Hematopoietic multipotent progenitor cell treated with erythropoietin and hydrocortisone succinate and interleukin-3 and kit ligand, for 6 days (in vitro differentiated cells): ENCODE results near the gene HTR3A.
"Not testable (repeated sequence)": the region's sequence is repeated elsewhere in the genome, so short reads cannot be mapped to it uniquely, and the experiment has no call there.

Experiments used
- DNase-seq: peaks from one replicate; pipeline ENCODE4 v3.0.0-alpha.2; 2015

Gene HTR3A

GRCh38 chr11:113974741-113975470 lies at the start of gene HTR3A:
HTR3A (plus strand) TSS chr11:113975108; CDS start chr11:113975326, 218 bp downstream.
- DNase-seq = no peak

DNA sequence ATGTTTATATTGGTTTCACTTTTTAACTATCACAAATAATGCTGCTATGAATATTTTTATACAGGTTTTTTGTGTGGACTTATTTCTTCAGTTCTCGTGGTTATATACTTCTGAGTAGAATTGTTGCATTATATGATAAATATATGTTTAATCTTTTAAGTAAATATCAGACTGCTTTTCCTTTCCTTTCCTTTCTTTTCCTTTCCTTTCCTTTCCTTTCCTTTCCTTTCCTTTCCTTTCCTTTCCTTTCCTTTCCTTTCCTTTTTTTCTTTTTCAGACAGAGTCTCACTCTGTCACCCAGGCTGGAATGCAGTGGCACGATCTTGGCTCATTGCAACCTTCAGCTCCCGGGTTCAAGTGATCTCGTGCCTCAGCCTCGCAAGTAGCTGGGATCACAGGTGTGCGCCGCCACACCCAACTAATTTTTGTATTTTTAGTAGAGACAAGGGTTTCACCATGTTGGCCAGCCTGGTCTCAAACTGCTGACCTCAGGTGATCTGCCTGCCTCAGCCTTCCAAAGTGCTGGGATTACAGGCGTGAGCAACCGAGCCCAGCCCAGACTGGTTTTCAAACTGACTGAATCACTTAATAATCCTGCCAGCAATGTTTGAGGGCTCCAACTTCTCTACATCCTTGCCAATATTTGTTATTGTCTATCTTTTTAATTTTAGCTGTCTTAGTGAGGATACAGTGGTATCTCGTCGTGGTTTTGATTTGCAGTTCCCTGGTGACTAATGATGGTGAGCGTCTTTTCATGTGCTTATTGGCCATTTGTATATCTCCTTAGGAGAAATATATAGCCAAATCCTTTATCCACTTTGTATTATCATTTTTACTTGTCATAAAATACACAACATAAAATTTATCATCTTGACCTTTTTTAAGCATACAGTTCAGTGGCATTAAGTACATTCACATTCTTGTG lies 48.4 kb upstream of the HTR3A start:
- DNase-seq = no peak

- DNase-seq = no peak
Observed at GRCh38 chr11:113928311-113928710, 46.6 kb upstream of the HTR3A start.

DNA sequence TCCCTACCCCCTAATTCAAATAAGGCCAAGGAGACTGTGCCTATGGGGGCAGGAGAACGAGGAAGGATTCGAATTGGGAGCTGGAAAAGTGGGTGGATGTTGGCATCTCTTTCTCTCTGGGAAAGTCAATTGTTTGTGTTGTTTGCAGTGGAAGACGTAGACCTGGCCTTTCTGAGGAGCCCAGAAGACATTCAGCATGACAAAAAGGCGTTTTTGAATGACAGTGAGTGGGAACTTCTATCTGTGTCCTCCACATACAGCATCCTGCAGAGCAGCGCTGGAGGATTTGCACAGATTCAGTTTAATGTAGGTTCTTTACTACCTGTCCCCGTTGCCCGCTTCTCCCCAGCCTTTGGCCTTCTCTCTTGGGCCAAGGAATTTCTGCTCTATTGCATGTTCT lies 42.1 kb upstream of the HTR3A start:
- no peak for DNase-seq

- DNase-seq = not testable (repeated sequence)
Observed at GRCh38 chr11:113934193-113934592, 40.7 kb upstream of the HTR3A start.

DNA sequence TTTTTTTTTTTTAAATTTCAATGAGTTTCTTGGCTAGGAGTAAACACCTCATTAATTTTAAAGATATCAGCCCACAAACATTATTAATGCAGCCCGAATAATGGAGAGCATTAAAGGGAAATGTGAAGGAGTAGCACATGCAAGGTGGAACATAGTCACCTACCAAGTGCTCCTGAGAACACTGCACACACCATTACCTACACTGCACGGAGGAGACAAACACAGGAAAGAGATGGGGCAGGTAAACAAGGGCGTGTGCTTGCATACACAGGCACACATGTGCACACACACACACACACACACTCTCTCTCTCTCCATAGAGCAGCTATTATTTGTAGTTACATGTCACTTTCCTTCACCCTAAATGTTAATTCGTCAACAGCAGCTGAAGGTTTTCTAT lies 40.1 kb upstream of the HTR3A start:
- no peak for DNase-seq

GRCh38 chr11:113935858-113936257 lies 39.0 kb upstream of the HTR3A start:
- no peak for DNase-seq

- no peak for DNase-seq
Observed at GRCh38 chr11:113937918-113938317, 37.0 kb upstream of the HTR3A start.

DNA sequence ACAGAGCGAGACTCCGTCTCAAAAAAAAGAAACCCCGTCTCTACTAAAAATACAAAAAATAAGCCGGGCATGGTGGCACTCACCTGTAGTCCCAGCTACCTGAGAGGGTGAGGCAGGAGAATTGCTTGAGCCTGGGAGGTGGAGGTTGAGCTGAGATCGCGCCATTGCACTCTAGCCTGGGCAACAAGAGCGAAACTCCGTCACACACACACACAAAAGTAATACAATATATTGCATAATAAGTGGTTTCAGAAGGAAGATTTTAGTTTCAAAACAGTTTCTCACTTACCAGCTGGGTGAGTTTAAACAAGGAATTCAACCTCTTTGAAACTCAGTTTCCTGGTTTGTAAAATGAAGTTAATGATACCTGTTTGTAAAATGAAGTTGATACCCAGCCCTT lies 32.7 kb upstream of the HTR3A start:
- no peak for DNase-seq

DNA sequence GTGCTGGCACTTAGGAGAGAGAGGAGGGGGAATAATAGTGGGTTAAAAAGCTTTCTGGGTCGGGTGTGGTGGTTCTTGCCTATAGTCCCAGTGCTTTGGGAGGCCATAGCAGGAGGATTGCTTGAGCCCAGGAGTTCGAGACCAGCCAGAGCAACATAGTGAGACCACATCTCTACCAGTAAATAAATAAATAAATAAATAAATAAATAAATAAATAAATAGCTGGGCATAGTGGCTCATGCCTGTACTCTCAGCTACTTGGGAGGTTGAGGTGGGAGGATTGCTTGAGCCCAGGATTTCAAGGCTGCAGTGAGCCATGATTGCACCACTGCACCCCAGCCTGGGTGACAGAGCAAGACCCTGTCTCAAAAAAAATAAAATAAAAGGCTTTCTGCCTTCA lies 28.7 kb upstream of the HTR3A start:
- DNase-seq = not testable (repeated sequence)

GRCh38 chr11:113947994-113948393 lies 26.9 kb upstream of the HTR3A start:
- no peak for DNase-seq

DNA sequence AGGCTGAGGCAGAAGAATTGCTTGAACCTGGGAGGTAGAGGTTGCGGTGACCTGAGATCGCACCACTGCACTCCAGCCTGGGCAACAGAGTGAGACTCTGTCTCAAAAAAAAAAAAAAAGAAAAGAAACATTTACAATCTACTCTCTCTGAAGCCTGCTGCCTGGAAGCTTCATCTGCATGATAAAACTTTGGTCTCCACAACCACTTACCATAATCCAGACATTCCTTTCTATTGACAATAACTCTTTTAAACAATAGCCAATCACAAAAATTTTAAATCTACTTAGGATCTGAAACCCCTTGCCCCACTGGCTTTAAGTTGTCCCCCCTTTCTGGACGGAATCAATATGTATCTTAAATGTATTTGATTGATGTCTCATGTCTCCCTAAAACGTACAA lies 25.0 kb upstream of the HTR3A start:
- DNase-seq = no peak

- no peak for DNase-seq
Observed at GRCh38 chr11:113951537-113951936, 23.4 kb upstream of the HTR3A start.

- no peak for DNase-seq
Observed at GRCh38 chr11:113952070-113952469, 22.8 kb upstream of the HTR3A start.

DNA sequence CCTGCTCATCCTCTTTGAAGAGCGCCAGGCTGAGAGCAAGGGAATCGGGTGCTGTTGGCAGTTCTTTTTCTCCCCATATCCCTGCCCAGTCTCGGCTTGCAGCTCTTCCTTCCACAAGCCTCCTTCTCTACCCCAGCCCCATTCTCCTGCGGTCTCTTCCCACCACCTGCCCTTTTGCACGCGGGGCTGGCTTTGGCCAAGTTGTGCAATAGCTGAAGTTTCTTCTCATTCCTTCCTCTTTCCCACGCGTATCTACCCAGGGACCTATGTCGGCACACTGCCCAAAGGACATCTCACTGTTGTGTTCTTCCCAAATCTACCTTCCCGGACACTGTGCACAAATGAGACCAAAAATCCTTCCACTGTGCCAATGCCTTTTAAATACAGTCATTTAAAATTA lies 22.3 kb upstream of the HTR3A start:
- peak; percentile 13 for DNase-seq

DNA sequence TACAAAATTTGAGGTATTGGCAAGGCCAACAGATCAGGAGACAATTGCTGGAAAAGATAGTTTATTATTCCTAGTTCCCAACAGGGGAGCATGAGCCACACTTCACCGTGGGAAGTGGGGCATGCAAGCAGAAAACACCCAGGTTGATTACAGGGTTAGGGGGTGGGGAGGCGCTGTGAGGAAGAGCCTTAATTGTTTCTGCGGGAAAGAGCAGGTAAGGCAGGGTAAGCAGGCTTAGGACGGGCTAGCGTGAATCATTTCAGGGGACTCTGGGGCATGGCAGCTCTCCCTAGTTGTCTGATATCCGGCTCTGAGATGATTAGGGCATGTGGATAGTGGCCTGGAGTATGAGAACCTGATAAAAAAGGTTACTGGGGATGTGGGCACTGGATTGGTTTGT lies 20.7 kb upstream of the HTR3A start:
- no peak for DNase-seq

DNA sequence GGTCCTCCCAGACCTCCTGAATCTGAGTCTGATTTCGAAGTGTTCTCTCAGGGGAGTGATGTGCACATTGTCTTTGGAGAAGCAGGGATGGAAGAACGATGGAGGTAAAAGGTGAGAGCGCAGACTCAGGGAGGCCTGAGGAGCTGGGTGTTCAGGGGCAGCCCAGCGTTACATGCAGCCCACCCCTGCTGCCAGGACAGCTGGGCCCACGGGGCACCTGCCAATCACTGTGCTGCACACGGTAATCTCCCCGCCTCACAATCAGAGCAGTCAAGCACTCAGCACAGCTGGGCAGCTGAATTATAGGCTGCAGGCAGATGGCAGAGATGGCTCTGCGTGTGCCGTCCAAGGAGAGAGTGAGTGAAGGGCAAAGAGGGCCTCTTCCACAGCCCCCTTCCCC lies 17.9 kb upstream of the HTR3A start:
- DNase-seq = no peak

DNA sequence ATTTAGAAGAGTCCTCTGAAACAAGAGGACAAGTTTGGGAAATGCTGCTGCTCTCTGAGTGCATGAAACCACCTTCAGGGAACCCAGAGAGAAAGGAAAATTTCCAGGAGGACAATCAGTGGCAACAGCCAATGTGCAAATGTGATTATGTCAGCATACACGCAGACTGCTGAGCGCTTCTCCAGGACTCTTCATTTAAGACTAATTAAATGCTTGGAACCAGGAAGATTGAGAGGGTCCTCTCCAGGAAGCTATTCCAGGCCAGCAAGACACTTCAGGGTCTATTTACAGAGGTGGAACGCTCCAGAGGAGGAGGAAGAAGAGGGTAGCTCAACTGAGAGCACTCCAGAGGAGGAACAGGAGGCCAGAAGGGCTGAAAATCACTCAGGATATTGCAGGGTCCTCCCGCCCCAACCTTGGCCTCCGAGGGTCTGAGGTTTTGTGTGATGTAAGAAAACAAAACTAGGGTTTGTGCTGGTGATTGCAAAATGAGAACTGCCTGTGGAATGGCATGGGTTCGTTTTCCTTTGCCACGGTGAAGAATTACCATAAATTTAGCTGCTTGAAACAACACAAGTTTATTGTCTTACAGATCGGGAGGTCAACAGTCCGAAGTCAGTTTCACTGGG lies 14.1 kb upstream of the HTR3A start:
- no peak for DNase-seq

DNA sequence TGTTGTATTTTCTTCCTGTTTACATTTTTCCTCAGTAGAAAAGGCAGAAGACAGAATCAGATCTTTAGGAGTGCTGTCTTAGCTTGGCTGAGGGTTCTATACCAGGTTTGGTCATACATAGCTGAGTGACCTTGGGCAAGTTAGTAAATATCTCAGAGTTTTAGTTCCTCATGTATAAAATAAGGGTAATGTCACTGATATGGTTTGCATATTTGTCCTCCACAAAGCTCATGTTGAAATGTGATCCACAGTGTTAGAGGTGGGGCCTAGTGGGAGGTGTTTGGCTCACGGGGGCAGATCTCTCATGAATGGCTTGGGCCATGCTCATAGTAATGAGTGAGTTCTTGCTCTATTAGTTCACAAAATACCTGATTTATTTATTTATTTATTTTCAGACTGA lies 7.5 kb upstream of the HTR3A start:
- DNase-seq = no peak

GRCh38 chr11:113971506-113972195 lies 3.3 kb upstream of the HTR3A start:
- DNase-seq = no peak

GRCh38 chr11:113977071-113977490 lies 2.2 kb downstream of the HTR3A start:
- DNase-seq = no peak

DNA sequence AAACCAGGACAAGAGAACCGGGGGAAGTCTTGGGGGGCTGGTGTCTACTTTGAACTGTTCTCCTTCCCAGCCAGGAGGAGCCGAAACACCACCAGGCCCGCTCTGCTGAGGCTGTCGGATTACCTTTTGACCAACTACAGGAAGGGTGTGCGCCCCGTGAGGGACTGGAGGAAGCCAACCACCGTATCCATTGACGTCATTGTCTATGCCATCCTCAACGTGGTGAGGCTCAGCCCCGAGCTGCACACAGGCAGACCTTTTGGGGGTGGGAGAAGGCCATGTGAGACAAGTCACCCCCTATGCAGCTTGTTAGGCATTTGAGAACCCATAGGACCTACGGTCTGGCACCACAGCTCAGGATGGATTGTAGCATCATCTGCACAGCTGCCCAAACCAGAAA lies 2.8 kb downstream of the HTR3A start:
- DNase-seq = no peak

- DNase-seq = no peak
Observed at GRCh38 chr11:113979431-113979830, 4.5 kb downstream of the HTR3A start.
